PC-9 (cell line): ENCODE data around the gene ACTL7A. TPM values are rescaled to one million over a fixed set of nuclear protein-coding genes. Genes with fewer than 3 reads are reported as not detected.

Experiments used
- BruUV-seq: library from RNA; stranded (reverse); fragments of 400-500 nt; replicated peaks from 2 replicates; lab custom pipeline; 2021; lab: Mats Ljungman, UMichigan
- CTCF ChIA-PET: fragments of 300-600 bp; sonication (Branson Sonifier 250); formaldehyde crosslinking; loops from one replicate; lab custom pipeline; 2022; ENCODE audit warnings: antibody characterized with exemption; lab: Charles Lee
- POLR2A ChIA-PET: fragments of 300-600 bp; sonication (Branson Sonifier 250); formaldehyde crosslinking; loops from one replicate; lab custom pipeline; 2022; ENCODE audit warnings: antibody characterized with exemption; ENCODE audit not compliant: unreplicated experiment; lab: Charles Lee
- DNase-seq, 2 experiments: peaks; one replicate each; pipeline versions ENCODE4 v3.0.0 to v3.0.0-alpha.2; 2015 to 2022; ENCODE audit warnings: mixed read lengths in 1 of 2
- H2AFZ ChIP-seq: fragments of 200-600 bp; sonication (generic); 2 replicates; pipeline ENCODE4 v1.8.1; 2017; ENCODE audit warnings: antibody characterized with exemption
- H3F3A ChIP-seq: fragments of 200-600 bp; sonication (generic); 2 replicates; pipeline ENCODE4 v1.8.1; 2017; ENCODE audit warnings: antibody characterized with exemption, mild to moderate bottlenecking, low read depth; ENCODE audit not compliant: insufficient read depth
- H3K27ac ChIP-seq: fragments of 200-600 bp; sonication (generic); 2 replicates; pipeline ENCODE4 v1.6.1; 2016; ENCODE audit warnings: mixed run types
- H3K27me3 ChIP-seq: fragments of 200-600 bp; sonication (generic); 2 replicates; pipeline ENCODE4 v1.6.1; 2016; ENCODE audit warnings: low read depth, mixed run types; ENCODE audit not compliant: insufficient read depth
- H3K36me3 ChIP-seq: fragments of 200-600 bp; sonication (generic); 2 replicates; pipeline ENCODE4 v1.6.1; 2016; ENCODE audit warnings: low read depth, mixed run types
- H3K4me1 ChIP-seq: fragments of 200-600 bp; sonication (generic); replicated peaks from 2 replicates; pipeline ENCODE4 v1.6.1; 2016; ENCODE audit warnings: mixed run types; ENCODE audit not compliant: insufficient read depth
- H3K4me2 ChIP-seq: fragments of 200-600 bp; sonication (generic); 2 replicates; pipeline ENCODE4 v1.6.1; 2017; ENCODE audit warnings: mixed run types
- H3K4me3 ChIP-seq: fragments of 200-600 bp; sonication (generic); 2 replicates; pipeline ENCODE4 v1.6.1; 2016; ENCODE audit warnings: mixed run types
- H3K79me2 ChIP-seq: fragments of 200-600 bp; sonication (generic); 2 replicates; pipeline ENCODE4 v1.6.1; 2017; ENCODE audit warnings: low read depth, mixed run types
- H3K9me2 ChIP-seq: fragments of 200-600 bp; sonication (generic); 2 replicates; pipeline ENCODE4 v1.8.1; 2017; ENCODE audit warnings: mild to moderate bottlenecking; ENCODE audit not compliant: insufficient read depth
- H3K9me3 ChIP-seq: fragments of 200-600 bp; sonication (generic); 2 replicates; pipeline ENCODE4 v1.8.1; 2016; ENCODE audit warnings: low read depth; ENCODE audit not compliant: insufficient read depth
- H4K20me1 ChIP-seq: fragments of 200-600 bp; sonication (generic); 2 replicates; pipeline ENCODE4 v1.8.1; 2017; ENCODE audit not compliant: insufficient read depth
- EZH2 ChIP-seq: fragments of 200-600 bp; sonication (generic); IDR thresholded peaks from 2 replicates; pipeline ENCODE4 v1.8.0; 2017; ENCODE audit warnings: antibody characterized with exemption, low read depth
- intact Hi-C: fragments of 100-400 bp; cut with micrococcal nuclease; formaldehyde crosslinking; loops from one replicate; pipeline ENCODE4 v1.10.0; 2022; ENCODE audit not compliant: unreplicated experiment
- total RNA-seq: library from RNA; stranded (reverse); gene quantifications from 2 replicates; pipeline ENCODE4 v1.2.3, GENCODE V29; 2021
- TF ChIP-seq, protein P1 (sequence below): fragments of 200-600 bp; sonication (generic); conservative IDR thresholded peaks from 2 replicates; pipeline ENCODE4 v1.6.1; 2017; ENCODE audit warnings: mixed run types, antibody characterized with exemption, mild to moderate bottlenecking, moderate library complexity

ACTL7A gene
- total RNA-seq, 1 experiment from 2014 or later = not detected

GRCh38 chr9:108911820-108912219 lies 49.8 kb downstream of the ACTL7A start:
- intact Hi-C loops = no loop called here
- no peaks in the 10 kb centered on the region for H3K79me2 ChIP-seq
- no peaks in the 10 kb centered on the region for H3K9me3 ChIP-seq
- CTCF ChIA-PET = no interaction called here
- H3K4me3 ChIP-seq = no peak overlapping the region
- H3K4me1 ChIP-seq = no peaks in the 10 kb centered on the region
- H3F3A ChIP-seq = no peaks in the 10 kb centered on the region
- H3K9me2 ChIP-seq = no peaks in the 10 kb centered on the region
- H4K20me1 ChIP-seq = no peaks in the 10 kb centered on the region
- H3K27ac ChIP-seq = no peak overlapping the region
- BruUV-seq = no TSS peak
- DNase-seq = no peak
- H3K36me3 ChIP-seq = peaks cover 17% of the 10 kb centered on the region
- no peak overlapping the region for H2AFZ ChIP-seq
- H3K27me3 ChIP-seq = no peaks in the 10 kb centered on the region
- no peak overlapping the region for H3K4me2 ChIP-seq
- TF ChIP-seq, protein P1, sequence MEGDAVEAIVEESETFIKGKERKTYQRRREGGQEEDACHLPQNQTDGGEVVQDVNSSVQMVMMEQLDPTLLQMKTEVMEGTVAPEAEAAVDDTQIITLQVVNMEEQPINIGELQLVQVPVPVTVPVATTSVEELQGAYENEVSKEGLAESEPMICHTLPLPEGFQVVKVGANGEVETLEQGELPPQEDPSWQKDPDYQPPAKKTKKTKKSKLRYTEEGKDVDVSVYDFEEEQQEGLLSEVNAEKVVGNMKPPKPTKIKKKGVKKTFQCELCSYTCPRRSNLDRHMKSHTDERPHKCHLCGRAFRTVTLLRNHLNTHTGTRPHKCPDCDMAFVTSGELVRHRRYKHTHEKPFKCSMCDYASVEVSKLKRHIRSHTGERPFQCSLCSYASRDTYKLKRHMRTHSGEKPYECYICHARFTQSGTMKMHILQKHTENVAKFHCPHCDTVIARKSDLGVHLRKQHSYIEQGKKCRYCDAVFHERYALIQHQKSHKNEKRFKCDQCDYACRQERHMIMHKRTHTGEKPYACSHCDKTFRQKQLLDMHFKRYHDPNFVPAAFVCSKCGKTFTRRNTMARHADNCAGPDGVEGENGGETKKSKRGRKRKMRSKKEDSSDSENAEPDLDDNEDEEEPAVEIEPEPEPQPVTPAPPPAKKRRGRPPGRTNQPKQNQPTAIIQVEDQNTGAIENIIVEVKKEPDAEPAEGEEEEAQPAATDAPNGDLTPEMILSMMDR = no peak
- no peak for TF ChIP-seq EZH2
- POLR2A ChIA-PET = interaction anchor here (0.6 kb wide), 1 partner anchor 12 kb away, joined by 3 read pairs; no protein-coding TSS in a partner anchor

Other genes starting within 250 kb of the ACTL7A start
- not detected in 2 replicates for gene ACTL7B, start 6.3 kb upstream of the ACTL7A start, total RNA-seq
- 29.6 and 35.1 TPM in 2 replicates for gene ELP1, start 71.9 kb downstream of the ACTL7A start, total RNA-seq
- gene ABITRAM, start 72.1 kb downstream of the ACTL7A start, total RNA-seq = 21.6 and 23.6 TPM in 2 replicates
- 57.7 and 71.3 TPM in 2 replicates for gene CTNNAL1, start 151.2 kb downstream of the ACTL7A start, total RNA-seq